Activated T-helper 17 cell treated with anti-CD3 and anti-CD28 coated beads, Interleukin-2, amount 50 U/mL, for 72 hours (primary cell): ENCODE measurements around the gene CAMK1D. TPM values are rescaled to one million over a fixed set of nuclear protein-coding genes. Genes with fewer than 3 reads are reported as not detected.
"Not testable (repeated sequence)": the region's sequence is repeated elsewhere in the genome, so short reads cannot be mapped to it uniquely, and the experiment has no call there.

Experiments used
- ATAC-seq: fragments of 150-1000 bp; cut with Tn5 transposase; replicated peaks from 2 replicates; pipeline ENCODE4 v1.10.0; 2021; ENCODE audit warnings: mild to moderate bottlenecking, moderate library complexity
- H3K27ac Mint-ChIP-seq: one replicate; pipeline ENCODE4 v1.8.0; 2022; ENCODE audit warnings: mixed read lengths
- H3K27me3 Mint-ChIP-seq: one replicate; pipeline ENCODE4 v1.8.0; 2022; ENCODE audit warnings: mixed read lengths
- H3K36me3 Mint-ChIP-seq: one replicate; pipeline ENCODE4 v1.8.0; 2022; ENCODE audit warnings: low read depth, mild to moderate bottlenecking, mixed read lengths
- H3K4me1 Mint-ChIP-seq: one replicate; pipeline ENCODE4 v1.8.0; 2022; ENCODE audit warnings: mixed read lengths
- H3K4me3 Mint-ChIP-seq: one replicate; pipeline ENCODE4 v1.8.0; 2022; ENCODE audit warnings: mild to moderate bottlenecking, mixed read lengths
- H3K9me3 Mint-ChIP-seq: one replicate; pipeline ENCODE4 v1.8.0; 2022; ENCODE audit warnings: mixed read lengths
- total RNA-seq, 2 donors: library from RNA; stranded (reverse); gene quantifications; one replicate each; pipeline ENCODE4 v1.2.3, GENCODE V29; 2022

CAMK1D gene
- 10 to 100 TPM; 10.9 to 20.7 TPM for total RNA-seq

DNA sequence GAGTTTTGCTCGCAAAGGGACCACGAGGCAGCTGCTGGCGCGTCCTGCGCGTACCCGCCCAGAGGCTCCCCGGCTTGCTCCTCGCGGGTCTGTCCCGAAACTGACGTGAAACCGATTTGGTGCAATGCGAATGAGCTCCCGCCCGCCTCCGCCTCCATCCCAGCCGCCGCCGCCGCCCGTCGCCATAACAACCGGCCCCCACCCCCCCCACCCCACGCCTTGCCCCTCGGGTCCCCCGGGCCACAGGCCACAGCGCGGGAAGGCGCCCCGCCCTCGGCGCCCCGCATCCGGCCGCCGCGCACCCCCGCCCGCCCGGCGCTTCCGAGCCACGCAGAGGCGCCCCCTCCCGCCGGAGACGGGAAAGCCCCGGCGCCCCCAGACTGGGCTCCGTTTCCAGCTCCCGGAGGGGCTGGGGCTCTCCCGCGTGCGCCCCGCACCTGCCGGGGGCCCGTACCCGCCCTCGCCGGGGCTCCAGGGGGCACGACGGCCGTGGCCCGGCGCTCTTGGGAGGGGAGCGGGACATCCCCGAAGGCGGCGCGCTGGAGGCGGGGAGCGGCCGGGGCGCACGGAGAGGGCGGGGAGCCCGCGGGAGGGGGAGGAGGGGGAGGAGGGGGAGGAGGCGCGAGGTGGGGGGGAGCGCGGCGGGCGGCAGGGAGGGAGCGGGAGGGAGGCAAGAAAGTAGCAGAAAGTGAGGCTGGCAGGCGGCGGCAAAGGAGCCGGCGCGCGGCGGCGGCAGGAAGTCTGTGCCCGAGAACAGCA, at the start of gene CAMK1D:
Gene CAMK1D (plus strand): TSS at position 678 of the 759 bp plus-strand sequence.
- ATAC-seq, result peak; percentile 57
- peaks cover 26% of the 10 kb centered on the region for H3K4me1 Mint-ChIP-seq
- peaks cover 11% of the 10 kb centered on the region for H3K27me3 Mint-ChIP-seq
- peak within 1 kb of the TSS; percentile 91 for H3K4me3 Mint-ChIP-seq
- H3K36me3 Mint-ChIP-seq, result peaks cover 22% of the 10 kb centered on the region
- H3K9me3 Mint-ChIP-seq, result no peaks in the 10 kb centered on the region
- H3K27ac Mint-ChIP-seq, result peak within 1 kb of the TSS; percentile 90

DNA sequence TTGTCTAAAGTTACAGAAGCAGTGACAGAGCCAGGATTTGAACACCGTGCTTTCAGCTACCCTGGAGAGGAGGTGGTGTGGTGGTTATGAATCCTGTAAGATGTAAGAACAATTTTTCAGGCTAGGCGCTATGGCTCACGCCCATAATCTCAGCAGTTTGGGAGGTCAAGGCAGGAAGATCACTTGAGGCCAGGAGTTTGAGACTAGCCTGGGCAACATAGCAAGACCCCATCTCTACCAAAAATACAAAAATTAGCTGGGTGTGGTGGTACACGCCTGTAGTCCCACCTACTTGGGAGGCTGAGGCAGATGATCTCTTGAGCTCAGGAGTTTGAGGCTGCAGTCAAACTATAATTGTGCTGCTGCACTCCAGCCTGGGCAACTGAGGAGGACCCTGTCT, 48.3 kb upstream of the CAMK1D start:
- H3K4me1 Mint-ChIP-seq, ATAC-seq, H3K36me3 Mint-ChIP-seq, H3K9me3 Mint-ChIP-seq, H3K27me3 Mint-ChIP-seq, H3K4me3 Mint-ChIP-seq: not testable (repeated sequence)
- H3K27ac Mint-ChIP-seq, result peak overlapping the region; percentile 66

DNA sequence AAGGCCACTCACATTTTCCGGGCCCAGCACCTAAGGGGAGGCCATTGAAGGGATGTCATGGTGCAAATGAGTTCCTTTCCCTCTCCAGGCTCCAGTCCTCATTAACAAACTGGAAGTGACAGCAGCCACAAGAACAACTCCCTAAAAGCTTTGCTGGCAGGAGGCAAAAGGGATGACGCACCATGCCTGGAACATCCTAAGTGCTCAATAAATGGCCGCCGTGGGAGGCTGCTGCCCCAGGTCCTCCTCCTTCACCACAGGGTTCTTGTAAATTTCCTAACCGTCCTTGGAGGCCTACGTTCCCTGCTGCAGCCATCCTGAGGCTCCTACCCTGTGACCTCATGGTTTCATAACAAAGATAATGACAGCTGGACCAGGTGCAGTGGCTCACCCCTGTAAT, 41.3 kb upstream of the CAMK1D start:
- H3K27ac Mint-ChIP-seq, result peak overlapping the region; percentile 85
- no peaks in the 10 kb centered on the region for H3K4me1 Mint-ChIP-seq
- H3K36me3 Mint-ChIP-seq, result no peaks in the 10 kb centered on the region
- peak; percentile 19 for ATAC-seq
- no peaks in the 10 kb centered on the region for H3K27me3 Mint-ChIP-seq
- H3K9me3 Mint-ChIP-seq, result no peaks in the 10 kb centered on the region
- no peak overlapping the region for H3K4me3 Mint-ChIP-seq

DNA sequence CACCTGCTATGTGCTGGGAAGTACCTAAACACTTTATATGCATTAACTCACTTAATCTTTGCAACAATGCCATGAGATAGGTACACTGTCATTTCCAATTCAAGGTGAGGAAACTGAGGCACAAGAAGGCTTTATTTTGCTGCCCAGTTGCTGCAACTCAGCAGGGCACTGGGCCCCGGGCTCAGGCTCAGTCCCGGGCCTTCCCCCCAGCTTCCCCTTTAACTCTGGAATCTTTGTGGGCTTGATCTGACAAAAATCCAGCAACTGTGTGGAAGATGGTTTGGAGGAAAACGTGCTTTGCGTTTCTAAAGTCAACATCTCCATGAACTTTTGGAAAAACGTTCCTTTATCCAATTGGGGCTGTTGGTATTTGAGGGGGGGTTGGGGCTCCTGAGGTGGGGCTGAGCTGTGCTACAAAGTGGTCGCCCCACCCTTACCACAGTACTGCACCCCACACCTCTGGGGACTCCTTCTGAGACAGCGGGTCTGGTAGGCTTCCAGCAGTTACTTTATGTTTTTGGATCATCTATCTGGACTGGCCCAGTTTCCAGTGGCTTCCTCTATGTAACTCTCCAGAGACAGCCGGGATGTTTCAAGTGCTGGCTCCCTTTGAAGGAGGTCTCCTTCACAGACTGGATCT, 40.5 kb upstream of the CAMK1D start:
- H3K27me3 Mint-ChIP-seq, result no peaks in the 10 kb centered on the region
- no peaks in the 10 kb centered on the region for H3K4me1 Mint-ChIP-seq
- H3K9me3 Mint-ChIP-seq, result no peaks in the 10 kb centered on the region
- no peaks in the 10 kb centered on the region for H3K36me3 Mint-ChIP-seq
- no peak overlapping the region for H3K27ac Mint-ChIP-seq
- ATAC-seq, result no peak
- no peak overlapping the region for H3K4me3 Mint-ChIP-seq

DNA sequence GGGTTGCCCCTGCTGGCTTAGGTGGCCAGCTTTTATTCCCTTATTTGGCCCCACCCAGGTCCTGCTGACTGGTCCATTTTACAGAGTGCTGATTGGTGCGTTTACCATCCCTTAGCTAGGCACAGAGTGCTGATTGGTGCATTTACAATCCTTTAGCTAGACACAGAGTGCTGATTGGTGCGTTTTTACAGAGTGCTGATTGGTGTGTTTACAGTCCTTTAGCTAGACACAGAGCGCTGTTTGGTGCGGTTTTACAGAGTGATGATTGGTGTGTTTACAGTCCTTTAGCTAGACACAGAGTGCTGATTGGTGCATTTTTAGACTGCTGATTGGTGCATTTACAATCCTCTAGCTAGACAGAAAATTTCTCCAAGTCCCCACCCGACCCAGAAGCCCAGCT, 39.6 kb upstream of the CAMK1D start:
- H3K4me1 Mint-ChIP-seq, H3K27me3 Mint-ChIP-seq, H3K36me3 Mint-ChIP-seq, ATAC-seq, H3K9me3 Mint-ChIP-seq, H3K27ac Mint-ChIP-seq, H3K4me3 Mint-ChIP-seq: not testable (repeated sequence)

DNA sequence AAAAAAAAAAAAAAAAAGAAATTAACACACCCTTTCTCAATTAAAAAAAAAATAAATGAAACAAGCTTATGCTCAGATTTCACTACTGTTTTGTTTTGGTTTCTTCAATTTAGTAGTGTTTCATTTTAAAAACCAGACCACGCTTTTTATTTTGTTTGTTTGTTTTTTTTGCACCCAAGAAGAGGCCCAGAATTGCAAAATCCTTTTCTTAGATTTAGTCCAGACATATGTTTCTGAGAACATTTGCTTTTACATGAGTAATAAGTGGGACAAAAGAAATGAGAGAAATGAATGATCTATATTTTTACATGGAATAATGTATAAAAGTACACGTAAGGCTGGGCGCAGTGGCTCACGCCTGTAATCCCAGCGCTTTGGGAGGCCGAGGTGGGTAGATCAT, 34.5 kb upstream of the CAMK1D start:
- H3K4me1 Mint-ChIP-seq, result no peaks in the 10 kb centered on the region
- H3K36me3 Mint-ChIP-seq, result no peaks in the 10 kb centered on the region
- no peaks in the 10 kb centered on the region for H3K9me3 Mint-ChIP-seq
- H3K27ac Mint-ChIP-seq, result no peak overlapping the region
- no peak for ATAC-seq
- no peaks in the 10 kb centered on the region for H3K27me3 Mint-ChIP-seq
- H3K4me3 Mint-ChIP-seq, result no peak overlapping the region

DNA sequence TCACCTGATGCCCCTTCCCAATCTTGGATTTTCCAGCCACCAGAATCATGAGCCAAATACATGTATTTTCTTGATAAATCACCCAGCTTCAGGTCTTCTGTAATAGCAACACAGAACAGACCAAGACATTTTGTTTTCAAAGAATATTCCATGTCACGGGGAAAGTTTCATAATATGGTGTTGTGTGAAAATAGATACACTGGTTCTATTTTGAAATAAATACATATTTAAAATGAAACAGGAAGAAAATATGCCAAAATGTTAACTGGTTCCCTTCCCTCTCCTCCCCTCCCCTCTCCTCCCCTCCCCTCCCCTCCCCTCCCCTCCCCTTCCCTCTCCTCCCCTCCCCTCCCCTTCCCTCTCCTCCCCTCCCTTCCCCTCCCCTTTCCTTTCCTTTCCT, 30.3 kb upstream of the CAMK1D start:
- H3K27ac Mint-ChIP-seq, result no peak overlapping the region
- no peaks in the 10 kb centered on the region for H3K36me3 Mint-ChIP-seq
- peaks cover 8% of the 10 kb centered on the region for H3K4me1 Mint-ChIP-seq
- ATAC-seq, result no peak
- H3K4me3 Mint-ChIP-seq, result no peak overlapping the region
- H3K9me3 Mint-ChIP-seq, result no peaks in the 10 kb centered on the region
- H3K27me3 Mint-ChIP-seq, result no peaks in the 10 kb centered on the region

DNA sequence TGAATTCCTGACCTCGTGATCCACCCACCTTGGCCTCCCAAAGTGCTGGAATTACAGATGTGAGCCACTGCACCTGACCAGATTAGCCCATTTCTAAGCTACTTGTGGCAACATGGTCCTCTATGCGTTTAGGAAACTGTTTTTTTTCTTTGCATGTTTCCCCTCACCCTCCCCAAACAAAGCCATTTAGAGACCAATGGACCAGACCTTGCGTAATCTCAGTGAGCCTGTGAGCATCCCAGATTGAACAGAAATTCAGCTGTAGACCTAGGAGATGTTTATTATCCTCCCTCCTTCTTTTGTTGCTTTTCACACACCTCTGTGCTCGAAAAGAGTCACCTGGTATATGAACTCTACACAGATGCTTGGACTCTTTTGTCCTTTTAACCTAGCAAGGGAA, 28.5 kb upstream of the CAMK1D start:
- no peak for ATAC-seq
- peaks cover 8% of the 10 kb centered on the region for H3K4me1 Mint-ChIP-seq
- no peak overlapping the region for H3K4me3 Mint-ChIP-seq
- no peaks in the 10 kb centered on the region for H3K27me3 Mint-ChIP-seq
- H3K36me3 Mint-ChIP-seq, result no peaks in the 10 kb centered on the region
- no peak overlapping the region for H3K27ac Mint-ChIP-seq
- H3K9me3 Mint-ChIP-seq, result no peaks in the 10 kb centered on the region

DNA sequence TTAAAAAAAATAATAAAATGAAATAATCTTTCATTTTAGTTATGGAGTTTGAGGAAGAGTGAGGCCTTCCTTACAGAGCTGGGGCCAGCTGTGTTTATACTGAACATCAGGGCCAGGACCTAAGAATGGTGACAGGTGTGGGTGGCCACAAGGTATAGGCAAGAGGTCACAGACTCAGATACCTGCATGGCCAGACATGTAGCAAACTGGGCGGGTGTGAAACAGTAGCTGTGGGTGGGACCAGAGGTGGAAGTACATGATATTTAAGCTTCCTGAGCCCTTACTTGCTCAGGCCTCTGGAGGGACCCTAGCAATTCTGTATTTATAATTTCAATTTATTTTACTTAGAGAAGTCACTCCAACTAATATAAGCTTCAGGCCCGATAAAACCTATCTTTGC, 27.7 kb upstream of the CAMK1D start:
- no peak overlapping the region for H3K27ac Mint-ChIP-seq
- no peaks in the 10 kb centered on the region for H3K9me3 Mint-ChIP-seq
- no peaks in the 10 kb centered on the region for H3K36me3 Mint-ChIP-seq
- H3K27me3 Mint-ChIP-seq, result no peaks in the 10 kb centered on the region
- peaks cover 8% of the 10 kb centered on the region for H3K4me1 Mint-ChIP-seq
- no peak overlapping the region for H3K4me3 Mint-ChIP-seq
- ATAC-seq, result no peak

DNA sequence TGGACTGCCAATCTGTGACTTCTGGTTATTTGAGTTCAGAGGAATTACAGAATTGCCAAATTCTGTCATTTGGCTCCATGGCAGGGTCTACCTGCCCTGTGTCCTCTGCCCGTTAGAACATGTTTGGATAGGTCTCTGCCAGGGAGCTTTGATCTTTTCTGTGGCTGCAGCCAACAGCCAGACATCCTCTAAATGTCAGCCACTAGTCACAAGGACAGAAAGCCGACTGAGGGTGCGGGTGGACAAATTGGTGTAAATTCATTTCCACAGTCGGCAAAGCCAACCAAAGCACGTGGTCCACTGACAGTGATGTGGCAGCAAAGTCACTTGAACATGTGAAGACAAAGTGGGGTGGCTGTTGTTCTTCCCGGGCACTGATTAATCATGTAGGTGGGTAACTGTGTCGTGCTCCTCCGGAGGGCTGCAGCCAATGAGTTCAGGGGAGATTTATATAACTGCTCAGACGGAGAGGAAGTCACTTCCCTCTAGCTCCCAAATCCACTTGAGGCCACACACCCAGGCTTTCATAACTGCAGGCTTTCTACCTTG, 26.7 kb upstream of the CAMK1D start:
- no peaks in the 10 kb centered on the region for H3K27me3 Mint-ChIP-seq
- no peaks in the 10 kb centered on the region for H3K36me3 Mint-ChIP-seq
- H3K9me3 Mint-ChIP-seq, result no peaks in the 10 kb centered on the region
- H3K4me3 Mint-ChIP-seq, result peak overlapping the region; percentile 28
- ATAC-seq, result no peak
- peaks cover 8% of the 10 kb centered on the region for H3K4me1 Mint-ChIP-seq
- no peak overlapping the region for H3K27ac Mint-ChIP-seq

DNA sequence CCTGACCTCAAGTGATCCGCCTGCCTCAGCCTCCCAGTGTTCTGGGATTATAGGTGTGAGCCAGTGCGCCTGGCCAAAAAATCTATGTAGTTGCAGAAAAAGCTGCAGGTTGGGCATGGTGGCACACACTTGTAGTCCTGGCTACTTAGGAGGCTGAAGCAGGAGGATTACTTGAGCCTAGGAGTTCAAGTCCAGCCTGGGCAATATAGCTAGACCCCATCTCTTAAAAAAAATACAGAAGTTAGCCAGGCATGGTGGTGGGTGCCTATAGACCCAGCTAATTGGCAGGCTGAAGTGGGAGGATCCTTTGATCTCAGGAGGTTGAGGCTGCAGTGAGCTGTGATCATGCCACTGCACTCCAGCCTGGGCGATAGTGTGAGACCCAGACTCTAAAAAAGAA, 24.8 kb upstream of the CAMK1D start:
- H3K4me1 Mint-ChIP-seq, result peaks cover 8% of the 10 kb centered on the region
- H3K27me3 Mint-ChIP-seq, result no peaks in the 10 kb centered on the region
- no peaks in the 10 kb centered on the region for H3K36me3 Mint-ChIP-seq
- no peak overlapping the region for H3K4me3 Mint-ChIP-seq
- ATAC-seq, result no peak
- no peaks in the 10 kb centered on the region for H3K9me3 Mint-ChIP-seq
- no peak overlapping the region for H3K27ac Mint-ChIP-seq

DNA sequence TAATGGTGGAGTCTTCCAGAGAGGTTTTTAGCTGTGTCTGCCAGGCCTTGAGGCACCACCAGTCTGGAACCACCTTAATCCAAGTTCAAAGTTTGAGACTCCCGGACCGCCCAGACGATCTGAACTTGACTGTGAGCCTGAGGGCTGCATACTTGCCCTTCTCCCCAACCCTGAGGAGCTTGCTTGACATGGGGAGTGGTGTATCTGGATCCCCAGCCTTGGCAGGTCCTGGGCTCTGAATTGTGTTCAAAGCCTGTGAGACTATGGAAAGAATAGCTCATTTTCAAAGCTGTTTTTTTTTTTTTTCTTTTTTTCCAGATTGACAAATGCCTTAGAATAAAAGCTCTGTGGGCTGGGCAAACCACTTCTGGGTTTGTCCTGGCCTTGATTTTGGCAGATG, 22.3 kb upstream of the CAMK1D start:
- Mint-ChIP-seq H3K4me3 (no peak overlapping the region), H3K9me3 (no peaks in the 10 kb centered on the region), H3K27me3 (no peaks in the 10 kb centered on the region), H3K4me1 (peaks cover 8% of the 10 kb centered on the region), H3K27ac (no peak overlapping the region), H3K36me3 (no peaks in the 10 kb centered on the region)
- ATAC-seq, result no peak

DNA sequence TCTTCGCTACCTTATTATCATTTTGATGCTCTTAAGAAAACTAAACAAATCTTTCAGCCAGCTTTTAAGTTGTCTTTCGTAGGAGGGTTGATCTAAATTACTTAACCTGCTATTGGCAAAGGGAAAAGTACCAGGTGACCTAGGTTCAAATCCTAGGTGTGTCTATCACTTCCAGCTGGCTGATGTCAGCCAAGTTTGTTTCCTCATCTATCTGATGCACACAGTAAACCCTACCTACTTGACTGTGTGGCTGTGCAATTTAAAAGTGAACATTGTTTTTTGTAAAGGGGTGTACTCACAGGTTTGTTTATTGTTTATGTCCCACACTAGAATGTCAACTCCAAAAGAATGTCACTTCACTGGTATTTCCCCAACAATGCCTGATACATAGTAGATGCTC, 21.9 kb upstream of the CAMK1D start:
- Mint-ChIP-seq H3K27ac (no peak overlapping the region), H3K9me3 (no peaks in the 10 kb centered on the region), H3K27me3 (no peaks in the 10 kb centered on the region), H3K36me3 (no peaks in the 10 kb centered on the region), H3K4me1 (peaks cover 8% of the 10 kb centered on the region), H3K4me3 (no peak overlapping the region)
- ATAC-seq, result no peak

DNA sequence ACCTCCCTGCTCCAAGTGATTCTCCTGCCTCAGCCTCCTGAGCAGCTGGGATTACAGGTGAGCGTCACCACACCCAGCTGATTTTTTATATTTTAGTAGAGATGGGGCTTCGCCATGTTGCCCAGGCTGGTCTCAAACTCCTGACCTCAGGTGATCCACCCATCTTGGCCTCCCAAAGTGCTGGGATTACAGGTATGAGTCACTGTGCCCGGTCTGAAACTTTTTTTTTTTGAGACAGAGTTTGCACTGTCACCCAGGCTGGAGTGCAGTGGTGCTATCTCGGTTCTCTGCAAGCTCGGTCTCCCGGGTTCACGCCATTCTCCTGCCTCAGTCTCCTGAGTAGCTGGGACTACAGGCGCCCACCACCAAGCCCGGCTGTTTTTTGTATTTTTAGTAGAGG, 21.0 kb upstream of the CAMK1D start:
- ATAC-seq, result peak; percentile 30
- not testable (repeated sequence) for H3K4me3 Mint-ChIP-seq, H3K9me3 Mint-ChIP-seq, H3K36me3 Mint-ChIP-seq, H3K27me3 Mint-ChIP-seq, H3K27ac Mint-ChIP-seq, H3K4me1 Mint-ChIP-seq
